GM23248 (cell line): Measurements from ENCODE around the gene RBBP8NL. TPM values are rescaled to one million over a fixed set of nuclear protein-coding genes. Genes with fewer than 3 reads are reported as not detected.

Experiments used
- DNase-seq: peaks from one replicate; pipeline ENCODE4 v3.0.0-alpha.2; 2015
- H2AFZ ChIP-seq: fragments of 200-600 bp; sonication (generic); 2 replicates; pipeline ENCODE4 v1.6.1; 2016; ENCODE audit warnings: antibody characterized with exemption
- H3F3A ChIP-seq: fragments of 200-600 bp; sonication (generic); 2 replicates; pipeline ENCODE4 v1.6.1; 2016; ENCODE audit warnings: mild to moderate bottlenecking, antibody characterized with exemption, mixed run types; ENCODE audit not compliant: insufficient read depth
- H3K27ac ChIP-seq: fragments of 200-600 bp; sonication (generic); 2 replicates; pipeline ENCODE4 v1.5.1; 2016; ENCODE audit warnings: mild to moderate bottlenecking
- H3K27me3 ChIP-seq: fragments of 200-600 bp; sonication (generic); replicated peaks from 2 replicates; pipeline ENCODE4 v1.6.1; 2016; ENCODE audit warnings: mild to moderate bottlenecking; ENCODE audit not compliant: insufficient read depth
- H3K36me3 ChIP-seq: fragments of 200-600 bp; sonication (generic); 2 replicates; pipeline ENCODE4 v1.6.1; 2016; ENCODE audit warnings: low read depth, mild to moderate bottlenecking
- H3K4me1 ChIP-seq: fragments of 200-600 bp; sonication (generic); 2 replicates; pipeline ENCODE4 v1.6.1; 2016; ENCODE audit warnings: mild to moderate bottlenecking; ENCODE audit not compliant: insufficient read depth
- H3K4me2 ChIP-seq: fragments of 200-600 bp; sonication (generic); one replicate; pipeline ENCODE4 v1.6.1; 2016; ENCODE audit warnings: mild to moderate bottlenecking; ENCODE audit not compliant: unreplicated experiment
- H3K4me3 ChIP-seq: fragments of 200-600 bp; sonication (generic); 2 replicates; pipeline ENCODE4 v1.5.1; 2016; ENCODE audit warnings: mild to moderate bottlenecking
- H3K79me2 ChIP-seq: fragments of 200-600 bp; sonication (generic); 2 replicates; pipeline ENCODE4 v1.6.1; 2016; ENCODE audit warnings: mild to moderate bottlenecking; ENCODE audit not compliant: insufficient read depth
- H3K9ac ChIP-seq: fragments of 200-600 bp; sonication (generic); 2 replicates; pipeline ENCODE4 v1.6.1; 2016; ENCODE audit warnings: mild to moderate bottlenecking
- H3K9me2 ChIP-seq: fragments of 200-600 bp; sonication (generic); 2 replicates; pipeline ENCODE4 v1.6.1; 2016; ENCODE audit warnings: mixed run types, mild to moderate bottlenecking, moderate library complexity; ENCODE audit not compliant: insufficient read depth
- H3K9me3 ChIP-seq: fragments of 200-600 bp; sonication (generic); one replicate; pipeline ENCODE4 v1.6.1; 2017; ENCODE audit warnings: low read depth
- H4K20me1 ChIP-seq: fragments of 200-600 bp; sonication (generic); 2 replicates; pipeline ENCODE4 v1.6.0; 2016; ENCODE audit not compliant: insufficient read depth
- EZH2 ChIP-seq: fragments of 200-600 bp; sonication (generic); IDR thresholded peaks from 2 replicates; pipeline ENCODE4 v1.6.1; 2018; ENCODE audit warnings: antibody characterized with exemption, mild to moderate bottlenecking; ENCODE audit not compliant: insufficient read depth, poor library complexity, severe bottlenecking
- EZH2phosphoT487 ChIP-seq: fragments of 200-600 bp; sonication (generic); IDR thresholded peaks from 2 replicates; pipeline ENCODE4 v1.6.1; 2018; ENCODE audit warnings: antibody characterized with exemption, moderate library complexity, mild to moderate bottlenecking, low read depth; ENCODE audit not compliant: insufficient read depth
- WGBS, 2 experiments: methylation state at CpG; one replicate each; pipeline ENCODE4 v1.1.6; 2015 to 2017; ENCODE audit warnings: low lambda C conversion rate in 2 of 2, low coverage in 1 of 2; ENCODE audit errors: missing lambda C conversion rate in 2 of 2; 5-methylcytosine and 5-hydroxymethylcytosine counted together
- in situ Hi-C: fragments of 300-500 bp; cut with MboI; formaldehyde crosslinking; loops from 2 replicates; pipeline ENCODE4 v1.15.0; 2020
- polyA plus RNA-seq: library from polyadenylated mRNA; unstranded; fragments of >200 nt; fragmentation: Nextera tagmentation; extraction: Ambion mirVana; gene quantifications from 2 replicates; pipeline ENCODE4 v1.2.1, GENCODE V29; 2016
- total RNA-seq: library from RNA; depleted of rRNA; stranded (reverse); fragments of >200 nt; shearing (Covaris generic); gene quantifications from 2 replicates; pipeline ENCODE4 v1.2.3, GENCODE V29; 2014; rRNA removed

RBBP8NL gene
- total and polyA plus RNA-seq, 2 experiments from 2014 or later: not detected

- Histone ChIP-seq H3K9ac (no peak overlapping the region), H4K20me1 (no peaks in the 10 kb centered on the region), H2AFZ (no peak overlapping the region), H3K9me2 (no peaks in the 10 kb centered on the region), H3K79me2 (no peaks in the 10 kb centered on the region), H3K27ac (no peak overlapping the region), H3F3A (no peaks in the 10 kb centered on the region), H3K9me3 (no peaks in the 10 kb centered on the region), H3K4me1 (peaks cover 14% of the 10 kb centered on the region), H3K27me3 (peaks cover 9% of the 10 kb centered on the region; the same call in 1 of the 2 replicates), H3K36me3 (no peaks in the 10 kb centered on the region), H3K4me3 (no peak overlapping the region), H3K4me2 (no peak overlapping the region)
- no peak for DNase-seq
- in situ Hi-C loops: no loop called here
- TF ChIP-seq EZH2 (no peak), EZH2phosphoT487 (no peak)
- 86 to 87% methylated on average over 34 of the region's 34 CpGs for WGBS, 2 experiments
Observed at GRCh38 chr20:62361799-62362589, 65.3 kb downstream of the RBBP8NL start.

- no peak for TF ChIP-seq EZH2phosphoT487
- TF ChIP-seq EZH2: no peak
- Histone ChIP-seq H3K4me2 (no peak overlapping the region), H2AFZ (no peak overlapping the region), H3K9ac (no peak overlapping the region), H3K9me3 (no peaks in the 10 kb centered on the region), H3K36me3 (no peaks in the 10 kb centered on the region), H3K27me3 (peaks cover 7% of the 10 kb centered on the region; the same call in 1 of the 2 replicates), H3K4me3 (no peak overlapping the region), H3K9me2 (no peaks in the 10 kb centered on the region), H4K20me1 (no peaks in the 10 kb centered on the region), H3K4me1 (peaks cover 22% of the 10 kb centered on the region), H3K27ac (no peak overlapping the region), H3K79me2 (no peaks in the 10 kb centered on the region), H3F3A (no peaks in the 10 kb centered on the region)
- DNase-seq: no peak
- in situ Hi-C loops: no loop called here
- 51 to 55% methylated on average over 24 to 25 of the region's 25 CpGs for WGBS, 2 experiments
Observed at GRCh38 chr20:62360854-62361798, 66.2 kb downstream of the RBBP8NL start.

Other genes with a start within 250 kb of the RBBP8NL start
- 20.2 and 30.5 TPM in 2 replicates for gene MTG2, start 244.5 kb downstream of the RBBP8NL start, total RNA-seq
- 17.3 and 17.5 TPM in 2 replicates for gene MTG2, start 244.5 kb downstream of the RBBP8NL start, polyA plus RNA-seq
- not detected in 2 replicates for gene HRH3, start 207.3 kb downstream of the RBBP8NL start, total RNA-seq
- not detected in 2 replicates for gene HRH3, start 207.3 kb downstream of the RBBP8NL start, polyA plus RNA-seq
- 22.4 and 27.9 TPM in 2 replicates for gene OSBPL2, start 189.0 kb downstream of the RBBP8NL start, total RNA-seq
- 22.2 and 24.8 TPM in 2 replicates for gene OSBPL2, start 189.0 kb downstream of the RBBP8NL start, polyA plus RNA-seq
- 117 and 138 TPM in 2 replicates for gene ADRM1, start 124.5 kb downstream of the RBBP8NL start, total RNA-seq
- 162 and 175 TPM in 2 replicates for gene ADRM1, start 124.5 kb downstream of the RBBP8NL start, polyA plus RNA-seq
- gene LAMA5, start 60.2 kb downstream of the RBBP8NL start, total RNA-seq: 4.5 and 13.9 TPM in 2 replicates
- 4.3 and 6.0 TPM in 2 replicates for gene LAMA5, start 60.2 kb downstream of the RBBP8NL start, polyA plus RNA-seq
- gene RPS21, start 40.4 kb downstream of the RBBP8NL start, total RNA-seq: 1,039 and 1,622 TPM in 2 replicates
- gene RPS21, start 40.4 kb downstream of the RBBP8NL start, polyA plus RNA-seq: 566 and 639 TPM in 2 replicates
- gene CABLES2, start 20.3 kb downstream of the RBBP8NL start, total RNA-seq: 3.0 and 7.3 TPM in 2 replicates
- gene CABLES2, start 20.3 kb downstream of the RBBP8NL start, polyA plus RNA-seq: 0.66 and 0.82 TPM in 2 replicates
- not detected in 2 replicates for gene GATA5, start 48.5 kb upstream of the RBBP8NL start, total RNA-seq
- not detected in 2 replicates for gene GATA5, start 48.5 kb upstream of the RBBP8NL start, polyA plus RNA-seq
- gene SLCO4A1, start 215.0 kb upstream of the RBBP8NL start, total RNA-seq: 0.22 TPM in 1 of 2 replicates, not detected in the other
- gene SLCO4A1, start 215.0 kb upstream of the RBBP8NL start, polyA plus RNA-seq: 0.10 and 0.43 TPM in 2 replicates